ENCODE measurements around the gene MCCC1. TPM values are rescaled to one million over a fixed set of nuclear protein-coding genes. Genes with fewer than 3 reads are reported as not detected.
A peak's percentile ranks its signal among the peaks of the same experiment; 100 is the strongest.

The MCCC1 gene
- total RNA-seq, 1 experiment from 2014 or later = 19.2 TPM

GRCh38 chr3:183061391-183062172, 37.7 kb downstream of the MCCC1 start:
- no peak for TF ChIP-seq EZH2 (IDR thresholded peaks at IDR 0.05; ENCODE audit: borderline replicate concordance, low read depth, low read length, poor library complexity, severe bottlenecking)
- TF ChIP-seq CTCF (conservative IDR thresholded peaks at IDR 0.05; ENCODE audit: low read depth, low read length) = no peak
- Histone ChIP-seq H3K9me3 (ENCODE audit: low read depth, low read length, poor library complexity, severe bottlenecking) (no peaks in the 10 kb centered on the region), H3K36me3 (ENCODE audit: insufficient read depth, low read length, poor library complexity, severe bottlenecking) (no peaks in the 10 kb centered on the region), H3K4me3 (ENCODE audit: low read depth, low read length, poor library complexity, severe bottlenecking) (no peak overlapping the region), H3K27me3 (replicated peaks; ENCODE audit: insufficient read depth, low read depth, low read length, poor library complexity) (no peaks in the 10 kb centered on the region), H3K27ac (ENCODE audit: low read depth, low read length, poor library complexity, severe bottlenecking) (no peak overlapping the region), H3K4me1 (ENCODE audit: insufficient read depth, low read length, poor library complexity, severe bottlenecking) (no peaks in the 10 kb centered on the region)
- no TSS peak for BruUV-seq (replicated peaks)
- no peak for DNase-seq (ENCODE audit: low spot score)
- POLR2A ChIA-PET (ENCODE audit: low non-redundant PET) = no interaction called here
- CTCF ChIA-PET = no interaction called here
- intact Hi-C loops (cut with micrococcal nuclease; ENCODE audit: unreplicated experiment) = no loop called here

GRCh38 chr3:183058351-183058750, 40.9 kb downstream of the MCCC1 start:
- no peak overlapping the region for H3K4me3 ChIP-seq (ENCODE audit: low read depth, low read length, poor library complexity, severe bottlenecking)
- no peaks in the 10 kb centered on the region for H3K4me1 ChIP-seq (ENCODE audit: insufficient read depth, low read length, poor library complexity, severe bottlenecking)
- no peaks in the 10 kb centered on the region for H3K27me3 ChIP-seq (replicated peaks; ENCODE audit: insufficient read depth, low read depth, low read length, poor library complexity)
- TF ChIP-seq CTCF (conservative IDR thresholded peaks at IDR 0.05; ENCODE audit: low read depth, low read length) = no peak
- TF ChIP-seq EZH2 (IDR thresholded peaks at IDR 0.05; ENCODE audit: borderline replicate concordance, low read depth, low read length, poor library complexity, severe bottlenecking) = no peak
- H3K9me3 ChIP-seq (ENCODE audit: low read depth, low read length, poor library complexity, severe bottlenecking) = no peaks in the 10 kb centered on the region
- ChIA-PET CTCF (no interaction called here), POLR2A (ENCODE audit: low non-redundant PET) (no interaction called here)
- no peak for DNase-seq (ENCODE audit: low spot score)
- no peaks in the 10 kb centered on the region for H3K36me3 ChIP-seq (ENCODE audit: insufficient read depth, low read length, poor library complexity, severe bottlenecking)
- intact Hi-C loops (cut with micrococcal nuclease; ENCODE audit: unreplicated experiment) = no loop called here
- no TSS peak for BruUV-seq (replicated peaks)
- no peak overlapping the region for H3K27ac ChIP-seq (ENCODE audit: low read depth, low read length, poor library complexity, severe bottlenecking)

GRCh38 chr3:183050706-183051105, 48.6 kb downstream of the MCCC1 start:
- TF ChIP-seq CTCF (conservative IDR thresholded peaks at IDR 0.05; ENCODE audit: low read depth, low read length) = no peak
- no peak for TF ChIP-seq EZH2 (IDR thresholded peaks at IDR 0.05; ENCODE audit: borderline replicate concordance, low read depth, low read length, poor library complexity, severe bottlenecking)
- CTCF ChIA-PET = no interaction called here
- no peak overlapping the region for H3K4me3 ChIP-seq (ENCODE audit: low read depth, low read length, poor library complexity, severe bottlenecking)
- H3K27ac ChIP-seq (ENCODE audit: low read depth, low read length, poor library complexity, severe bottlenecking) = no peak overlapping the region
- peaks cover 15% of the 10 kb centered on the region for H3K36me3 ChIP-seq (ENCODE audit: insufficient read depth, low read length, poor library complexity, severe bottlenecking)
- POLR2A ChIA-PET (ENCODE audit: low non-redundant PET) = no interaction called here
- DNase-seq (ENCODE audit: low spot score) = peak; percentile 11
- no peaks in the 10 kb centered on the region for H3K27me3 ChIP-seq (replicated peaks; ENCODE audit: insufficient read depth, low read depth, low read length, poor library complexity)
- H3K9me3 ChIP-seq (ENCODE audit: low read depth, low read length, poor library complexity, severe bottlenecking) = peaks cover 3% of the 10 kb centered on the region
- intact Hi-C loops (cut with micrococcal nuclease; ENCODE audit: unreplicated experiment) = no loop called here
- no peaks in the 10 kb centered on the region for H3K4me1 ChIP-seq (ENCODE audit: insufficient read depth, low read length, poor library complexity, severe bottlenecking)
- no TSS peak for BruUV-seq (replicated peaks)

Data from A673 (cell line).